T-cell (primary cell): ENCODE results near the gene GRM8. TPM values are rescaled to one million over a fixed set of nuclear protein-coding genes. Genes with fewer than 3 reads are reported as not detected.

ENCODE experiments used
- ATAC-seq, 4 experiments: fragments of 200-7000 bp in 3 of 4; fragments of 150-1000 bp in 1 of 4; cut with Tn5 transposase; replicated peaks in 1 of 4; 1 replicate in 3 of 4; 2 replicates in 1 of 4; pipeline ENCODE4 v1.10.0; 2021; ENCODE audit warnings: moderate library complexity in 3 of 4, mild to moderate bottlenecking in 2 of 4, moderate number of reproducible peaks in 1 of 4
- CTCF ChIA-PET, 2 donors: fragments of 300-600 bp; sonication (Branson Sonifier 250); formaldehyde crosslinking; loops; one replicate each; lab custom pipeline; 2022; ENCODE audit warnings: antibody characterized with exemption in 2 of 2; lab: Charles Lee
- POLR2A ChIA-PET, 2 donors: fragments of 300-600 bp; sonication (Branson Sonifier 250); formaldehyde crosslinking; loops; one replicate each; lab custom pipeline; 2022; ENCODE audit warnings: antibody characterized with exemption in 2 of 2; lab: Charles Lee
- DNase-seq, 35 experiments: peaks; one replicate each; pipeline versions ENCODE4 v3.0.0 to v3.0.0-alpha.2; 2013 to 2023
- H3K27ac ChIP-seq: one replicate; pipeline ENCODE4 v1.5.1; 2013; ENCODE audit warnings: low read length
- H3K27me3 ChIP-seq, 2 experiments: replicated peaks in 1 of 2; 1 replicate in 1 of 2; 2 replicates in 1 of 2; pipeline versions ENCODE4 v1.6.1 to v1.7.0; 2013; ENCODE audit warnings: low read length in 1 of 2, mixed read lengths in 1 of 2; ENCODE audit not compliant: control insufficient read depth in 2 of 2, insufficient read depth in 2 of 2; ENCODE audit errors: extremely low read depth in 1 of 2
- H3K36me3 ChIP-seq, 2 donors: 1 replicate in 1 of 2; 2 replicates in 1 of 2; pipeline versions ENCODE4 v1.6.1 to v1.7.0; 2013; ENCODE audit warnings: low read length in 1 of 2; ENCODE audit not compliant: control insufficient read depth in 2 of 2, insufficient read depth in 1 of 2; ENCODE audit errors: extremely low read depth in 1 of 2
- H3K4me1 ChIP-seq, 2 experiments: 1 replicate in 1 of 2; 2 replicates in 1 of 2; pipeline versions ENCODE4 v1.6.1 to v1.7.0; 2013; ENCODE audit warnings: low read length in 2 of 2, mixed read lengths in 1 of 2; ENCODE audit not compliant: insufficient read depth in 2 of 2, control insufficient read depth in 1 of 2; ENCODE audit errors: extremely low read depth in 1 of 2
- H3K4me3 ChIP-seq, 2 donors: 1 replicate in 1 of 2; 2 replicates in 1 of 2; pipeline versions ENCODE4 v1.5.1 to v1.7.0; 2013; ENCODE audit warnings: mild to moderate bottlenecking in 2 of 2, low read length in 1 of 2, moderate library complexity in 1 of 2; ENCODE audit not compliant: control insufficient read depth in 1 of 2; ENCODE audit errors: extremely low read depth in 1 of 2
- H3K9me3 ChIP-seq: 2 replicates; pipeline ENCODE4 v1.7.0; 2013
- H3K27ac Mint-ChIP-seq, 2 donors: one replicate each; pipeline ENCODE4 v1.8.0; 2020 to 2021; ENCODE audit warnings: mild to moderate bottlenecking in 2 of 2, mixed read lengths in 2 of 2
- H3K27me3 Mint-ChIP-seq, 2 donors: one replicate each; pipeline ENCODE4 v1.8.0; 2021 to 2022; ENCODE audit warnings: mixed read lengths in 2 of 2
- H3K36me3 Mint-ChIP-seq: one replicate; pipeline ENCODE4 v1.8.0; 2021; ENCODE audit warnings: mixed read lengths
- H3K4me1 Mint-ChIP-seq, 3 donors: one replicate each; pipeline ENCODE4 v1.8.0; 2020 to 2022; ENCODE audit warnings: mixed read lengths in 3 of 3, mild to moderate bottlenecking in 1 of 3
- H3K4me3 Mint-ChIP-seq, 3 donors: one replicate each; pipeline ENCODE4 v1.8.0; 2020 to 2022; ENCODE audit warnings: mild to moderate bottlenecking in 3 of 3, mixed read lengths in 3 of 3, moderate library complexity in 3 of 3
- H3K9me3 Mint-ChIP-seq, 3 donors: one replicate each; pipeline ENCODE4 v1.8.0; 2020 to 2022; ENCODE audit warnings: mixed read lengths in 3 of 3
- WGBS: methylation state at CpG from one replicate; pipeline ENCODE4 v1.1.5; 2013; ENCODE audit warnings: missing lambda C conversion rate; ENCODE audit not compliant: insufficient coverage; 5-methylcytosine and 5-hydroxymethylcytosine counted together
- total RNA-seq, 35 experiments: library from RNA in 6 of 35; stranded (reverse) in 6 of 35; fragments of 120-200 nt in 1 of 35; gene quantifications; one replicate each; pipeline versions ENCODE4 v1.2.1 to v1.2.4 and lab custom pipeline; 2013 to 2026

GRM8 gene
- total RNA-seq, 5 donors from 2014 or later (not counting 1 experiment from before 2014, with no cell fraction given) = not detected

DNA sequence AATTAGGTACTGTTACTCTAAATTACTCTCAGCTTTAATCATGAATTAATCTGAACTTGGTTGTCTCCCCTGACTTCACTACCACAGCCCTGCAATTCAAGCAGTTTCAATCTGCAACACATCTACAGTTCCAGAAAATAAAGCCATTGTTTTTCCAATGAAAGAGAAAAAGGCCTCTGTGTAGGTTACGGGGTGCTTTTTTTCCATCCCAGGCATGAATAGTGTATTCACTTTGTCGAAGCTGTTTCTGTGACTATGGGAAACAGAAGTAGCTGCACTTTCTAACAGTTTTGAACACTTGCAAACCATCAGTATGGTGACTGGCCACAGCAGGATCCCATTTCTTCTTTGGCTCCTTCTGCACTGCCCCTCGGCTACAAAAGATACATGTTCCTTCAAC, 460.2 kb downstream of the GRM8 start:
- Mint-ChIP-seq H3K4me3 (no peak overlapping the region), H3K4me1 (no peaks in the 10 kb centered on the region), H3K27me3 (peaks cover 1 to 16% of the 10 kb centered on the region in 2 donors), H3K9me3 (no peaks in the 10 kb centered on the region), H3K36me3 (no peaks in the 10 kb centered on the region), H3K27ac (no peak overlapping the region)
- H3K4me1 ChIP-seq = no peaks in the 10 kb centered on the region
- no peak overlapping the region for H3K27ac ChIP-seq
- ChIA-PET POLR2A (no interaction called here), CTCF (no interaction called here)
- H3K27me3 ChIP-seq = no peaks in the 10 kb centered on the region
- no peaks in the 10 kb centered on the region for H3K36me3 ChIP-seq
- 58% methylated on average over 2 of the region's 3 CpGs for WGBS
- DNase-seq = no peak
- H3K9me3 ChIP-seq = no peaks in the 10 kb centered on the region
- H3K4me3 ChIP-seq = no peak overlapping the region
- no peak for ATAC-seq

DNA sequence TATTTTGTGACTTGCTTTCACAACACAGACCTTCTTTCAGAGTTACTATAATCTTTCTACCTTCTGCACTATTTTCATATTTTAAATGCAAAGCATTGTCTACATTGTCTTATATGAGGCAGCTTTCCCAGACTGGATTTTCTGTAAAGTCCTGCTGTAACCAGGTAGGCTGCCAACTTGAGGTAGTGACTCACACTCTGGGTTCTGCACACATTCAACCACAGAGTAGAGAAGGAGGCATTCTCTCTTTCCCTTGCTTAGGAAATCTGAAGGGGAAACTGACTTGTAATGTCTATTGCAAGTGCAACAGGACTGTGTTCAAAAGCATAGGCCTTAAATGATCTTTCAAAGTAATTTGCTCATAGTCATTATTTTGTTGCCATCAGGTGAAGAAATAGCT, 461.4 kb downstream of the GRM8 start:
- CTCF ChIA-PET = no interaction called here

GRCh38 chr7:126790763-126791162, 462.0 kb downstream of the GRM8 start:
- no peaks in the 10 kb centered on the region for H3K4me1 ChIP-seq
- H3K27me3 Mint-ChIP-seq = peaks cover 2 to 16% of the 10 kb centered on the region in 2 donors
- ChIA-PET POLR2A (no interaction called here), CTCF (no interaction called here)
- H3K4me3 Mint-ChIP-seq = no peak overlapping the region
- H3K36me3 Mint-ChIP-seq = no peaks in the 10 kb centered on the region
- no peak for DNase-seq
- no peaks in the 10 kb centered on the region for H3K4me1 Mint-ChIP-seq
- 100% methylated on average over 3 of the region's 4 CpGs for WGBS
- ATAC-seq = no peak
- H3K27ac ChIP-seq = no peak overlapping the region
- H3K9me3 Mint-ChIP-seq = no peaks in the 10 kb centered on the region
- no peaks in the 10 kb centered on the region for H3K27me3 ChIP-seq
- no peak overlapping the region for H3K4me3 ChIP-seq
- H3K9me3 ChIP-seq = no peaks in the 10 kb centered on the region
- H3K27ac Mint-ChIP-seq = no peak overlapping the region
- no peaks in the 10 kb centered on the region for H3K36me3 ChIP-seq

More for the DNA sequence above, 461.4 kb downstream of the GRM8 start:
- no peaks in the 10 kb centered on the region for H3K27me3 ChIP-seq
- H3K4me3 Mint-ChIP-seq = no peak overlapping the region
- no peak overlapping the region for H3K27ac Mint-ChIP-seq
- no peaks in the 10 kb centered on the region for H3K36me3 ChIP-seq
- POLR2A ChIA-PET = no interaction called here
- H3K9me3 ChIP-seq = no peaks in the 10 kb centered on the region
- no peak overlapping the region for H3K27ac ChIP-seq
- peaks cover 2 to 16% of the 10 kb centered on the region in 2 donors for H3K27me3 Mint-ChIP-seq
- H3K36me3 Mint-ChIP-seq = no peaks in the 10 kb centered on the region
- no peaks in the 10 kb centered on the region for H3K9me3 Mint-ChIP-seq
- no peak for DNase-seq
- no peak overlapping the region for H3K4me3 ChIP-seq
- H3K4me1 ChIP-seq = no peaks in the 10 kb centered on the region
- no peaks in the 10 kb centered on the region for H3K4me1 Mint-ChIP-seq
- no peak for ATAC-seq

DNA sequence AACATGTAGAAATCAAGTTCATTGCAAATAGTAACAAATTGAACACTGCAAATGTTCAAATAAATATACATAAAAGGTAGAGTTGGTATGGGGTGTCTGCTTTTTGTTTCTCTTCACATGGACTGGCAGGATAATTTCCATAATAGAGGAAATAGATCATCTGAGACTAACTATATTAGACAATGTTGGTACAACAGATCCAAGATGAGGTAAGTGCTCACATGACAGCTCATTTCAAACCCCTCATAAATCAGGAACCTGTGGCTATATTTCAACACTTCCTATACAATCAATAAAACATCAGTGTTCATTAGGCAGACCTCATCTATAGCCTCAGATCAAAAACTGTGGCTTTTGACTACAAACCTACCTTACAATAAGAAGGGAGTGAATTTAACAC, 469.1 kb downstream of the GRM8 start:
- no peaks in the 10 kb centered on the region for H3K4me1 ChIP-seq
- no peaks in the 10 kb centered on the region for H3K36me3 Mint-ChIP-seq
- no peaks in the 10 kb centered on the region for H3K9me3 Mint-ChIP-seq
- no peak overlapping the region for H3K27ac Mint-ChIP-seq
- no peaks in the 10 kb centered on the region for H3K36me3 ChIP-seq
- ChIA-PET POLR2A (no interaction called here), CTCF (no interaction called here)
- H3K4me3 ChIP-seq = no peak overlapping the region
- no peaks in the 10 kb centered on the region for H3K9me3 ChIP-seq
- no peak overlapping the region for H3K27ac ChIP-seq
- H3K27me3 Mint-ChIP-seq = peaks cover 2 to 6% of the 10 kb centered on the region in 2 donors
- ATAC-seq (no peak), DNase-seq (no peak)
- H3K4me3 Mint-ChIP-seq = no peak overlapping the region
- H3K4me1 Mint-ChIP-seq = no peaks in the 10 kb centered on the region
- no peaks in the 10 kb centered on the region for H3K27me3 ChIP-seq

- H3K4me3 ChIP-seq = no peak overlapping the region
- H3K9me3 ChIP-seq = no peaks in the 10 kb centered on the region
- ATAC-seq (no peak), DNase-seq (no peak)
- Mint-ChIP-seq H3K27me3 (peaks cover 0 to 6% of the 10 kb centered on the region in 2 donors), H3K4me3 (no peak overlapping the region), H3K36me3 (no peaks in the 10 kb centered on the region), H3K9me3 (no peaks in the 10 kb centered on the region), H3K4me1 (no peaks in the 10 kb centered on the region), H3K27ac (no peak overlapping the region)
- H3K27ac ChIP-seq = no peak overlapping the region
- H3K4me1 ChIP-seq = no peaks in the 10 kb centered on the region
- no peaks in the 10 kb centered on the region for H3K36me3 ChIP-seq
- ChIA-PET POLR2A (no interaction called here), CTCF (no interaction called here)
- 60% methylated on average over 1 of the region's 2 CpGs for WGBS
- no peaks in the 10 kb centered on the region for H3K27me3 ChIP-seq
Measured at GRCh38 chr7:126780993-126781392, 471.7 kb downstream of the GRM8 start.

DNA sequence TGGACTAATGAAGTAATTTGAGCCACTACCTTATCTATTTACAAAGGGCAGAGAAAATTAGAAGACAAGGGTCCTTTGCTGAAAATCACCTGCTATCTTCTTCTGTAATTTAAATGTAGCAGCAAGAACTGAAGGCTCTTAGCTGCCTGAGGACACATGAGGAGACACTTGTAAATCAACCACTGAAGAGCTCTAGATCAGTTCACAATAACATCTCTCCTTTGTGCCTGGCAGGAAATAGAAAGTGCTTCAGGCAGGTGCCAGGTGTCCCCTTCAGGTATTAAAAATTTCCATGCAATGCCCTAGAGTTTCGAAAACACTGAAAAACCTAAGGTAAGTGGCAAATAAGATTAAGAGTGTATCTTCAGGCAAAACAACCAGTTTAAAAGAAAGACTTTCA, 474.6 kb downstream of the GRM8 start:
- H3K4me3 ChIP-seq = no peak overlapping the region
- ChIA-PET POLR2A (no interaction called here), CTCF (no interaction called here)
- no peak overlapping the region for H3K27ac ChIP-seq
- H3K4me1 ChIP-seq = no peaks in the 10 kb centered on the region
- no CpG with 5 or more reads among the region's 1 CpG for WGBS
- no peaks in the 10 kb centered on the region for H3K9me3 ChIP-seq
- Mint-ChIP-seq H3K27ac (no peak overlapping the region), H3K4me3 (no peak overlapping the region), H3K27me3 (peaks cover 0 to 6% of the 10 kb centered on the region in 2 donors), H3K4me1 (no peaks in the 10 kb centered on the region), H3K9me3 (no peaks in the 10 kb centered on the region), H3K36me3 (no peaks in the 10 kb centered on the region)
- H3K36me3 ChIP-seq = no peaks in the 10 kb centered on the region
- DNase-seq (no peak), ATAC-seq (no peak)
- H3K27me3 ChIP-seq = no peaks in the 10 kb centered on the region

DNA sequence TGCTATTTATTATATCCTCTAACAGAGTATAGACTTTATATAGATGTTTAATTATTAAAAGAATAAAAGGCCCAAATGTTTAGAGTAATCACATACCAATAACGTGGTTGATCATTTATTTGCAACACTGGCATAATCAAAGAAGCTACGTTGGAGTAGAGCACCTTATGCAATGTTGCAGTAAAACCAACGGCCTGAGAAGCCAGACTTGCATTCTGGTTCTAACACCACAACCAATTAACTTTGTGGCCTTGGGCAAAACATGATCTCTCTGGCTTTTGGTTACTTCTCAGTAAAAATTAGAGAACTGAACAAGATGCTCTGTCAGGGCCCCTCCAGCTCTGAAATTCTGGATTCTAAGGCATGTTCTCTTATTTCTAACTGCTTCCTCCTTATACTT, 476.2 kb downstream of the GRM8 start:
- Mint-ChIP-seq H3K27me3 (peaks cover 0 to 15% of the 10 kb centered on the region in 2 donors), H3K9me3 (no peaks in the 10 kb centered on the region), H3K4me1 (no peaks in the 10 kb centered on the region), H3K4me3 (no peak overlapping the region), H3K36me3 (no peaks in the 10 kb centered on the region), H3K27ac (no peak overlapping the region)
- WGBS = 62% methylated on average over 2 of the region's 3 CpGs
- POLR2A ChIA-PET = no interaction called here
- DNase-seq (no peak), ATAC-seq (no peak)
- H3K36me3 ChIP-seq = no peaks in the 10 kb centered on the region
- CTCF ChIA-PET = no interaction called here
- no peaks in the 10 kb centered on the region for H3K4me1 ChIP-seq
- H3K27me3 ChIP-seq = no peaks in the 10 kb centered on the region
- H3K9me3 ChIP-seq = no peaks in the 10 kb centered on the region
- no peak overlapping the region for H3K4me3 ChIP-seq
- H3K27ac ChIP-seq = no peak overlapping the region
